Measurements from ENCODE around the gene MEOX1. TPM values are rescaled to one million over a fixed set of nuclear protein-coding genes. Genes with fewer than 3 reads are reported as not detected.

The MEOX1 gene
- total and polyA plus RNA-seq, 2 of the 4 experiments (the other 2 are of a cell fraction): 0.48 to 0.72 TPM

DNA sequence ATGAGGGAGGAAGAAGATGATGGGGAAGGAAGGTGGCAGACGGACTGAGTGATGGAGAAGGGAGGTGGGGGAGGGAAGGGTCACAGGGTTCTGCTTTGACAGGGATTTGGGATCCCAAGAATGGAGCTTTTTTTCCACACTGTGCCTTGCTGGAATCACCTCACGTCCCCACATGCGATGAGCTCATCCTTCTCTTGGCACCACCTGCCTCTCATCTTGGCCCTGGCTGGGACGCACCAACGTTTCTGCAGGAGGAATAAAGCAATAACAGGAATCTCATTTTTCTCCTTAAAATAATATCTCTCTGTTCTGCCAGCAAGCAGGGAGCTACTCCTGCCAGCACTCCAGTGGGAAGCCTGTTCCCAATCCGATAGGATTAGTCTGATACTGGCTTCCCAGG is 47.8 kb downstream of the MEOX1 start:
- no peak overlapping the region for H2BK20ac ChIP-seq (ENCODE audit: low read depth, low read length)
- TF ChIP-seq NFE2L2 (IDR thresholded peaks at IDR 0.05; ENCODE audit: low read depth, low read length): no peak
- TF ChIP-seq CHD1 (IDR thresholded peaks at IDR 0.05; ENCODE audit: low read depth, low read length): no peak
- no peak for TF ChIP-seq MAFK (IDR thresholded peaks at IDR 0.05; ENCODE audit: low read depth, low read length)
- no peak for TF ChIP-seq RCOR1 (IDR thresholded peaks at IDR 0.05; ENCODE audit: insufficient replicate concordance, low read length)
- TF ChIP-seq, protein P1, sequence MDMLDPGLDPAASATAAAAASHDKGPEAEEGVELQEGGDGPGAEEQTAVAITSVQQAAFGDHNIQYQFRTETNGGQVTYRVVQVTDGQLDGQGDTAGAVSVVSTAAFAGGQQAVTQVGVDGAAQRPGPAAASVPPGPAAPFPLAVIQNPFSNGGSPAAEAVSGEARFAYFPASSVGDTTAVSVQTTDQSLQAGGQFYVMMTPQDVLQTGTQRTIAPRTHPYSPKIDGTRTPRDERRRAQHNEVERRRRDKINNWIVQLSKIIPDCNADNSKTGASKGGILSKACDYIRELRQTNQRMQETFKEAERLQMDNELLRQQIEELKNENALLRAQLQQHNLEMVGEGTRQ (IDR thresholded peaks at IDR 0.05; ENCODE audit: low read depth, low read length): no peak
- H2AK5ac ChIP-seq (ENCODE audit: low read depth, low read length): no peak overlapping the region
- no peaks in the 10 kb centered on the region for H3K9me3 ChIP-seq (ENCODE audit: control insufficient read depth, insufficient read depth, low read length)
- no peaks in the 10 kb centered on the region for H3K27me3 ChIP-seq (ENCODE audit: control insufficient read depth, insufficient read depth, low read length)
- no peak overlapping the region for H3K18ac ChIP-seq (ENCODE audit: low read depth, low read length)
- H4K5ac ChIP-seq (ENCODE audit: low read depth, low read length): no peak overlapping the region
- H2BK120ac ChIP-seq (ENCODE audit: low read depth, low read length): no peak overlapping the region
- no peak for DNase-seq
- in situ Hi-C loops (cut with MboI; ENCODE audit: low sequenced_read_pairs) (no loop called here), dilution Hi-C loops (cut with HindIII; ENCODE audit: low sequenced_read_pairs, unreplicated experiment) (no loop called here), intact Hi-C loops (cut with micrococcal nuclease) (no loop called here)
- no peak overlapping the region for H4K8ac ChIP-seq (ENCODE audit: low read depth in 2 of 2, low read length in 2 of 2)
- H3K23ac ChIP-seq (ENCODE audit: low read depth, low read length): no peak overlapping the region
- peaks cover 10% of the 10 kb centered on the region for H3K4me1 ChIP-seq (ENCODE audit: control insufficient read depth, insufficient read depth, low read length)
- no peaks in the 10 kb centered on the region for H4K20me1 ChIP-seq (ENCODE audit: insufficient read depth, low read length)
- no peaks in the 10 kb centered on the region for H3K79me1 ChIP-seq (ENCODE audit: low read depth in 1 of 2, low read length in 2 of 2)
- BruUV-seq (replicated peaks): no TSS peak
- H4K91ac ChIP-seq (ENCODE audit: insufficient read depth, low read depth, low read length): no peak overlapping the region
- WGBS, 2 experiments (ENCODE audit: extremely low coverage in 2 of 2, insufficient read length in 1 of 2): 67% methylated on average over 3 of the region's 6 CpGs; no CpG with 5 or more reads in 1 of the 2 experiments
- no peak overlapping the region for H3K4me2 ChIP-seq (ENCODE audit: low read depth, low read length)
- ChIA-PET CTCF (no interaction called here), POLR2A (ENCODE audit: unreplicated experiment) (no interaction called here)
- no peak overlapping the region for H2BK15ac ChIP-seq (ENCODE audit: low read depth, low read length)
- no peak overlapping the region; the same call in 1 of the 2 replicates for H3K4ac ChIP-seq (ENCODE audit: low read depth, low read length)
- no peaks in the 10 kb centered on the region for H3K36me3 ChIP-seq (ENCODE audit: control insufficient read depth, insufficient read depth, low read length)
- H2BK5ac ChIP-seq (ENCODE audit: low read depth, low read length, poor library complexity, severe bottlenecking): no peak overlapping the region
- no peak for ATAC-seq (ENCODE audit: low read depth)
- H3K4me3 ChIP-seq (ENCODE audit: insufficient read depth, low read depth, low read length): no peak overlapping the region
- no peak overlapping the region for H3K9ac ChIP-seq (ENCODE audit: low read depth, low read length)
- H3K27ac ChIP-seq (ENCODE audit: insufficient read depth, low read length): no peak overlapping the region
- no peak overlapping the region for H3K56ac ChIP-seq (ENCODE audit: extremely low read depth, insufficient read depth, low read length)
- H2AFZ ChIP-seq (replicated peaks; ENCODE audit: low read length, poor library complexity): no peak overlapping the region
- no peak overlapping the region for H3K14ac ChIP-seq (replicated peaks; ENCODE audit: low read depth, low read length)
- no peak overlapping the region for H2AK9ac ChIP-seq (replicated peaks; ENCODE audit: low read depth, low read length, poor library complexity)
- 0 out of 2 replicates have a peak, but pooled peaks cover 3% of the 10 kb centered on the region for H3K9me1 ChIP-seq (ENCODE audit: insufficient read depth, low read length)

All from IMR-90 (cell line).